H1 (cell line): ENCODE results near the gene PRPF6. TPM values are rescaled to one million over a fixed set of nuclear protein-coding genes. Genes with fewer than 3 reads are reported as not detected.

Source experiments
- ATF3 ChIP-seq: IDR thresholded peaks from 2 replicates; pipeline ENCODE4 v1.6.1; 2011; ENCODE audit warnings: low read depth, mild to moderate bottlenecking, low read length; ENCODE audit not compliant: insufficient read depth
- CHD1 ChIP-seq: IDR thresholded peaks from 2 replicates; pipeline ENCODE4 v1.6.1; 2012; ENCODE audit warnings: low read depth, low read length, improper control_type of control experiment
- CHD7 ChIP-seq: fragments of 300-600 bp; sonication (generic); IDR thresholded peaks from 2 replicates; pipeline ENCODE4 v1.7.1; 2012; ENCODE audit warnings: low read length, moderate library complexity, mild to moderate bottlenecking, inconsistent platforms; ENCODE audit not compliant: insufficient replicate concordance
- CREB1 ChIP-seq: IDR thresholded peaks from 2 replicates; pipeline ENCODE4 v1.6.1; 2012; ENCODE audit warnings: inconsistent platforms
- EGR1 ChIP-seq: IDR thresholded peaks from 2 replicates; pipeline ENCODE4 v1.6.1; 2011; ENCODE audit warnings: low read depth, low read length, borderline replicate concordance
- MAX ChIP-seq: IDR thresholded peaks from 2 replicates; pipeline ENCODE4 v1.6.1; 2012; ENCODE audit warnings: inconsistent platforms
- NRF1 ChIP-seq: IDR thresholded peaks from 2 replicates; pipeline ENCODE4 v1.6.1; 2011; ENCODE audit warnings: mild to moderate bottlenecking, low read depth, low read length, improper control_type of control experiment
- RBBP5 ChIP-seq: IDR thresholded peaks from 2 replicates; pipeline ENCODE4 v1.7.1; 2012; ENCODE audit warnings: low read depth, mild to moderate bottlenecking, inconsistent platforms, low read length, moderate library complexity, borderline replicate concordance
- SP1 ChIP-seq: IDR thresholded peaks from 2 replicates; pipeline ENCODE4 v1.6.1; 2011; ENCODE audit warnings: low read depth, low read length
- SP2 ChIP-seq: IDR thresholded peaks from 2 replicates; pipeline ENCODE4 v1.6.1; 2012; ENCODE audit warnings: mild to moderate bottlenecking, low read length, inconsistent platforms
- TBP ChIP-seq: IDR thresholded peaks from 2 replicates; pipeline ENCODE4 v1.6.1; 2011; ENCODE audit warnings: low read depth, low read length, improper control_type of control experiment
- polyA plus RNA-seq, 7 experiments: library from polyadenylated mRNA; depleted of rRNA in 3 of 7; stranded (reverse) in 5 of 7; unstranded in 2 of 7; fragments of >200 nt in 5 of 7; fragments of 200-250 nt in 2 of 7; gene quantifications; 1 replicate in 5 of 7; 2 replicates in 1 of 7; 4 replicates in 1 of 7; pipeline versions ENCODE4 v1.2.1 to v1.2.3, GENCODE V29; 2011 to 2013; ENCODE audit warnings: missing spikeins in 2 of 7, mixed read lengths in 2 of 7
- total RNA-seq: library from RNA; stranded (reverse); fragmentation: NEBNext Ultra II Directional; extraction: Animal tissue kit (Norgen Biotek cat#: 25700); gene quantifications from 2 replicates; pipeline ENCODE4 v1.2.1, GENCODE V29; 2021

Gene PRPF6
- total and polyA plus RNA-seq, 2 of the 8 experiments (the other 6 are each of a cell fraction or from before 2014, with no cell fraction given): 27.9 to 76.9 TPM

DNA sequence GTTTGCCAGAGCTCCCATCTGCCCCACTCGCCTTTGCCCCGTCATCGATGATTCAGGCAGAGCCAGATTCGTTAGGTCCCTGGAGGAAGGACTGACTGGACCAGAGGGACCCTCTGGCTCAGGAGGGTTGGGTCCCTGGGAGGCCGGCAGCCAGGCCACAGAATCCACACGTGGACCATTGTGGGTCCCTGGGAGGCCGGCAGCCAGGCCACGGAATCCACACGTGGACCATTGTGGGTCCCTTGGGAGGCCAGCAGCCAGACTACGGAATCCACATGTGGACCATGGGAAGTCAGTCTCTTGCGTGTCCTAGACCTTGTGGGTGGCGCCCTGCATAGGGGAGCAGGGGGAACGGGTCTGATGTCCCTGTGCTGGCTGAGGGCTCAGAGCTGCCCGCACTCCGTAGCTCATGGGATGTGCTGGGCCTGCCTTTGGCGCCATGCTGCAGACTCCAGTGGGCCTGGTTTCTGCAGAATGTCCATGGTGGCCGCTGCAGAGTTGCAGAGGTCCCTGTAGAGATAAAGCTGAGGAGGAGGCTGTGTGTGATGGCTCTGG, 48.2 kb upstream of the PRPF6 start (continued):
- TF ChIP-seq CHD7: no peak
- TF ChIP-seq RBBP5: no peak
- no peak for TF ChIP-seq MAX
- no peak for TF ChIP-seq CHD1
- TF ChIP-seq TBP: no peak
- TF ChIP-seq CREB1: no peak
- TF ChIP-seq SP2: no peak
- peak; percentile 91 for TF ChIP-seq EGR1
- no peak for TF ChIP-seq SP1
- no peak for TF ChIP-seq ATF3
- no peak for TF ChIP-seq NRF1
